ENCODE results near the gene SLC19A1. TPM values are rescaled to one million over a fixed set of nuclear protein-coding genes. Genes with fewer than 3 reads are reported as not detected.

The SLC19A1 gene
- total and polyA plus RNA-seq, 2 donors (not counting 1 experiment from before 2014, with no cell fraction given), result 1.7 to 2.1 TPM

GRCh38 chr21:45482899-45483821 lies 59.1 kb downstream of the SLC19A1 start:
- Histone ChIP-seq H3K9ac (ENCODE audit: insufficient read depth, low read length) (no peak overlapping the region), H3K9me3 (ENCODE audit: control insufficient read depth, insufficient read depth, low read depth, low read length) (no peaks in the 10 kb centered on the region), H2AFZ (ENCODE audit: low read length) (no peak overlapping the region), H3K79me2 (ENCODE audit: control insufficient read depth, insufficient read depth, low read length) (no peaks in the 10 kb centered on the region), H3K4me1 (ENCODE audit: control insufficient read depth, extremely low read depth, insufficient read depth, low read length) (no peaks in the 10 kb centered on the region), H3K27me3 (ENCODE audit: control insufficient read depth, insufficient read depth, low read length) (no peaks in the 10 kb centered on the region), H3K4me3 (replicated peaks in 1 of 4; ENCODE audit: control extremely low read depth in 1 of 4, insufficient read depth in 1 of 4, low read depth in 3 of 4, low read length in 4 of 4) (no peak overlapping the region), H3K36me3 (ENCODE audit: control insufficient read depth, insufficient read depth, low read length) (peaks cover 16% of the 10 kb centered on the region), H3K27ac (ENCODE audit: insufficient read depth, low read length) (no peak overlapping the region), H4K20me1 (ENCODE audit: control insufficient read depth, extremely low read depth, insufficient read depth, low read length) (no peaks in the 10 kb centered on the region), H3K4me2 (ENCODE audit: extremely low read depth, insufficient read depth, low read length) (no peak overlapping the region)
- no peak for DNase-seq (ENCODE audit: low read depth in 2 of 2)
- no peak for TF ChIP-seq EZH2 (IDR thresholded peaks at IDR 0.05; ENCODE audit: low read length, missing control alignments)
- TF ChIP-seq CTCF (conservative IDR thresholded peaks at IDR 0.05 in 1 of 2, IDR thresholded peaks at IDR 0.05 in 1 of 2; ENCODE audit: low read depth in 1 of 2, low read length in 2 of 2), result no peak

GRCh38 chr21:45481977-45482898 lies 60.0 kb downstream of the SLC19A1 start:
- H3K4me3 ChIP-seq (replicated peaks in 1 of 4; ENCODE audit: control extremely low read depth in 1 of 4, insufficient read depth in 1 of 4, low read depth in 3 of 4, low read length in 4 of 4), result no peak overlapping the region
- no peak for DNase-seq (ENCODE audit: low read depth in 2 of 2)
- H2AFZ ChIP-seq (ENCODE audit: low read length), result no peak overlapping the region
- H3K36me3 ChIP-seq (ENCODE audit: control insufficient read depth, insufficient read depth, low read length), result peaks cover 16% of the 10 kb centered on the region
- no peaks in the 10 kb centered on the region for H3K79me2 ChIP-seq (ENCODE audit: control insufficient read depth, insufficient read depth, low read length)
- no peaks in the 10 kb centered on the region for H4K20me1 ChIP-seq (ENCODE audit: control insufficient read depth, extremely low read depth, insufficient read depth, low read length)
- H3K9ac ChIP-seq (ENCODE audit: insufficient read depth, low read length), result no peak overlapping the region
- no peaks in the 10 kb centered on the region for H3K9me3 ChIP-seq (ENCODE audit: control insufficient read depth, insufficient read depth, low read depth, low read length)
- no peak for TF ChIP-seq CTCF (conservative IDR thresholded peaks at IDR 0.05 in 1 of 2, IDR thresholded peaks at IDR 0.05 in 1 of 2; ENCODE audit: low read depth in 1 of 2, low read length in 2 of 2)
- no peak for TF ChIP-seq EZH2 (IDR thresholded peaks at IDR 0.05; ENCODE audit: low read length, missing control alignments)
- H3K27ac ChIP-seq (ENCODE audit: insufficient read depth, low read length), result no peak overlapping the region
- no peaks in the 10 kb centered on the region for H3K4me1 ChIP-seq (ENCODE audit: control insufficient read depth, extremely low read depth, insufficient read depth, low read length)
- H3K27me3 ChIP-seq (ENCODE audit: control insufficient read depth, insufficient read depth, low read length), result no peaks in the 10 kb centered on the region
- no peak overlapping the region for H3K4me2 ChIP-seq (ENCODE audit: extremely low read depth, insufficient read depth, low read length)

GRCh38 chr21:45481566-45481965 lies 60.7 kb downstream of the SLC19A1 start:
- no peak for TF ChIP-seq EZH2 (IDR thresholded peaks at IDR 0.05; ENCODE audit: low read length, missing control alignments)
- no peak for TF ChIP-seq CTCF (conservative IDR thresholded peaks at IDR 0.05 in 1 of 2, IDR thresholded peaks at IDR 0.05 in 1 of 2; ENCODE audit: low read depth in 1 of 2, low read length in 2 of 2)
- H2AFZ ChIP-seq (ENCODE audit: low read length), result no peak overlapping the region

More at GRCh38 chr21:45481566-45481965, 60.7 kb downstream of the SLC19A1 start:
- Histone ChIP-seq H3K79me2 (ENCODE audit: control insufficient read depth, insufficient read depth, low read length) (no peaks in the 10 kb centered on the region), H3K4me3 (replicated peaks in 1 of 4; ENCODE audit: control extremely low read depth in 1 of 4, insufficient read depth in 1 of 4, low read depth in 3 of 4, low read length in 4 of 4) (no peak overlapping the region), H3K4me1 (ENCODE audit: control insufficient read depth, extremely low read depth, insufficient read depth, low read length) (no peaks in the 10 kb centered on the region), H3K4me2 (ENCODE audit: extremely low read depth, insufficient read depth, low read length) (no peak overlapping the region), H3K9ac (ENCODE audit: insufficient read depth, low read length) (no peak overlapping the region), H3K9me3 (ENCODE audit: control insufficient read depth, insufficient read depth, low read depth, low read length) (no peaks in the 10 kb centered on the region), H4K20me1 (ENCODE audit: control insufficient read depth, extremely low read depth, insufficient read depth, low read length) (no peaks in the 10 kb centered on the region), H3K36me3 (ENCODE audit: control insufficient read depth, insufficient read depth, low read length) (peaks cover 17% of the 10 kb centered on the region), H3K27me3 (ENCODE audit: control insufficient read depth, insufficient read depth, low read length) (no peaks in the 10 kb centered on the region), H3K27ac (ENCODE audit: insufficient read depth, low read length) (no peak overlapping the region)
- no peak for DNase-seq (ENCODE audit: low read depth in 2 of 2)
